SJSA1 (cell line): ENCODE data around the gene NPEPL1. TPM values are rescaled to one million over a fixed set of nuclear protein-coding genes. Genes with fewer than 3 reads are reported as not detected.
"Not testable (repeated sequence)": the region's sequence is repeated elsewhere in the genome, so short reads cannot be mapped to it uniquely, and the experiment has no call there.

Experiments used
- DNase-seq, 2 experiments: peaks; one replicate each; pipeline ENCODE4 v3.0.0-alpha.2; 2015 to 2020; ENCODE audit warnings: low spot score in 2 of 2, low read depth in 1 of 2
- H3K27ac ChIP-seq: fragments of 250-450 bp; sonication (Bioruptor Pico); 2 replicates; pipeline ENCODE4 v1.5.1; 2020; ENCODE audit warnings: mild to moderate bottlenecking, moderate library complexity
- H3K27me3 ChIP-seq: fragments of 250-450 bp; sonication (Bioruptor Pico); replicated peaks from 2 replicates; pipeline ENCODE4 v1.5.1; 2020; ENCODE audit warnings: mild to moderate bottlenecking, moderate library complexity
- H3K36me3 ChIP-seq: fragments of 250-450 bp; sonication (Bioruptor Pico); 2 replicates; pipeline ENCODE4 v1.5.1; 2020; ENCODE audit warnings: mild to moderate bottlenecking
- H3K4me1 ChIP-seq: fragments of 250-450 bp; sonication (Bioruptor Pico); replicated peaks from 2 replicates; pipeline ENCODE4 v1.6.1; 2021; ENCODE audit warnings: mild to moderate bottlenecking
- H3K4me3 ChIP-seq: fragments of 250-450 bp; sonication (Bioruptor Pico); 2 replicates; pipeline ENCODE4 v1.5.1; 2020; ENCODE audit warnings: mild to moderate bottlenecking
- H3K9me3 ChIP-seq: fragments of 250-450 bp; sonication (Bioruptor Pico); replicated peaks from 2 replicates; pipeline ENCODE4 v1.5.1; 2020; ENCODE audit warnings: mild to moderate bottlenecking
- total RNA-seq: library from RNA; depleted of rRNA; stranded (reverse); fragments of >200 nt; shearing (Covaris generic); gene quantifications from 2 replicates; pipeline ENCODE4 v1.2.3, GENCODE V29; 2014; rRNA removed

The NPEPL1 gene
- total RNA-seq, 1 experiment from 2014 or later = 6.8 TPM

GRCh38 chr20:58756450-58756775 lies 63.8 kb downstream of the NPEPL1 start:
- no peak overlapping the region for H3K4me3 ChIP-seq
- H3K27me3 ChIP-seq = no peaks in the 10 kb centered on the region; the same call in none of the 2 replicates
- 0 out of 2 replicates have a peak, but pooled peaks cover 1% of the 10 kb centered on the region for H3K9me3 ChIP-seq
- H3K27ac ChIP-seq = no peak overlapping the region
- no peaks in the 10 kb centered on the region for H3K36me3 ChIP-seq
- no peak for DNase-seq
- peaks cover 16% of the 10 kb centered on the region for H3K4me1 ChIP-seq

DNA sequence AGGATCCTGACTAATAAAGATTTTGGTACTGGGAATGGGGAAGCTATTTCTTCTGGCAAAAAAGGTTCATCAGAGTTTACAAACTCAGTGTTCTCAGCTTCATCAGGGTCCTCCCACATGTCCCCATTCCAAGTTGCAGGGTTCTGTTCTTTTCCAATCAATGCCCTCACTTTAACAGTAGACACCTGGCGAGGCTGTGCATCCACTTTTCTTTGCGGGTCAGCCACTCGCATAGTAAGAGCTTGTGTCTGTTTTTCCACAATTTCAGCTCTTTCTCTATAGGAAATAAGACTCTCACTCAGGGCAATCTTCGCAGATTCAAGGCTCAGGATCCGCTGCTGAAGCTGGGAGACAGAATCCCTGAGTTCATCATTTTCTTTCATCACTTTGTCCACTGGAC lies 65.0 kb downstream of the NPEPL1 start:
- not testable (repeated sequence) for H3K27me3 ChIP-seq, H3K9me3 ChIP-seq, DNase-seq, H3K4me3 ChIP-seq, H3K36me3 ChIP-seq, H3K27ac ChIP-seq
- peaks cover 16% of the 10 kb centered on the region for H3K4me1 ChIP-seq

GRCh38 chr20:58759947-58760346 lies 67.3 kb downstream of the NPEPL1 start:
- Histone ChIP-seq H3K9me3 (0 out of 2 replicates have a peak, but pooled peaks cover 3% of the 10 kb centered on the region), H3K27ac (no peak overlapping the region), H3K4me3 (no peak overlapping the region), H3K27me3 (no peaks in the 10 kb centered on the region; the same call in none of the 2 replicates), H3K36me3 (no peaks in the 10 kb centered on the region), H3K4me1 (no peaks in the 10 kb centered on the region)
- peak in 1 of 2 experiments; percentile 18 for DNase-seq

DNA sequence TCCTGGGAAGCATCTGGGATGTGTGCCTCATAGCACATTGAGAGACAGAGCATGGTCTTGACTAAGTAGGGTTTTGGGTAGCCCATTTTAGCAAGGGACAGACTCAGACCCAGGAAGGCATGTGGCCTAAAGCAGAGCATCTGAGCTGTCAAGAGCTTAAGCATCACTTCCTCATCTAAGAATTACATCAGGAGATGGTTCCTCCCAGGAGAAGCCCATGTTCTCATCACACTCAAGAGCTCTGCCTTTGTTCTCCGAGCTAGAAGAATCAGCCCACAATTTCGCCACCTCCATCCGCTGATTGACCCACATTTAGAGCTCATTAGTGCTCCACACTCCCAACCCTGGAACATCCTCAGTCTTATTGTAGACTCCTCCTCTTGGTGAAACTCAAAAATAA lies 68.3 kb downstream of the NPEPL1 start:
- no peak overlapping the region for H3K4me3 ChIP-seq
- no peaks in the 10 kb centered on the region for H3K4me1 ChIP-seq
- H3K27me3 ChIP-seq = peaks cover 4% of the 10 kb centered on the region
- DNase-seq = peak in 1 of 2 experiments; percentile 25
- H3K9me3 ChIP-seq = 0 out of 2 replicates have a peak, but pooled peaks cover 3% of the 10 kb centered on the region
- H3K27ac ChIP-seq = no peak overlapping the region
- H3K36me3 ChIP-seq = no peaks in the 10 kb centered on the region

GRCh38 chr20:58762120-58762519 lies 69.5 kb downstream of the NPEPL1 start:
- H3K27ac ChIP-seq = no peak overlapping the region
- H3K4me3 ChIP-seq = no peak overlapping the region
- no peak for DNase-seq
- peaks cover 12% of the 10 kb centered on the region for H3K27me3 ChIP-seq
- H3K36me3 ChIP-seq = no peaks in the 10 kb centered on the region
- H3K9me3 ChIP-seq = 0 out of 2 replicates have a peak, but pooled peaks cover 3% of the 10 kb centered on the region
- H3K4me1 ChIP-seq = no peaks in the 10 kb centered on the region

GRCh38 chr20:58763076-58763475 lies 70.5 kb downstream of the NPEPL1 start:
- Histone ChIP-seq H3K27me3 (peaks cover 12% of the 10 kb centered on the region), H3K27ac (no peak overlapping the region), H3K4me1 (no peaks in the 10 kb centered on the region), H3K36me3 (no peaks in the 10 kb centered on the region), H3K4me3 (no peak overlapping the region), H3K9me3 (0 out of 2 replicates have a peak, but pooled peaks cover 3% of the 10 kb centered on the region)
- no peak for DNase-seq

Other genes with a start within 250 kb of the NPEPL1 start
- gene APCDD1L, start 177.4 kb upstream of the NPEPL1 start, total RNA-seq = 0.24 TPM in 1 of 2 replicates, not detected in the other
- gene STX16, start 41.5 kb upstream of the NPEPL1 start, total RNA-seq = 26.2 and 32.7 TPM in 2 replicates
- gene GNAS-AS1, start 158.1 kb downstream of the NPEPL1 start, total RNA-seq = not detected in 2 replicates
- gene GNAS, start 159.9 kb downstream of the NPEPL1 start, total RNA-seq = 726 and 1,015 TPM in 2 replicates